GM12878 (cell line): ENCODE results near the gene MAPK8IP3. TPM values are rescaled to one million over a fixed set of nuclear protein-coding genes. Genes with fewer than 3 reads are reported as not detected.

Experiments
- BHLHE40 ChIP-seq, 2 experiments: fragments of 450-650 bp in 1 of 2; IDR thresholded peaks; 2 replicates each; pipeline ENCODE4 v1.6.1; 2011 to 2017; ENCODE audit warnings: low read depth in 2 of 2, borderline replicate concordance in 1 of 2, improper control_type of control experiment in 1 of 2, low read length in 1 of 2, mild to moderate bottlenecking in 1 of 2
- CEBPZ ChIP-seq: fragments of 150-350 bp; IDR thresholded peaks from 2 replicates; pipeline ENCODE4 v1.6.1; 2016; ENCODE audit warnings: low read depth, low read length
- CHD4 ChIP-seq: fragments of 200-600 bp; sonication (generic); IDR thresholded peaks from 2 replicates; pipeline ENCODE4 v1.6.1; 2016; ENCODE audit warnings: mild to moderate bottlenecking
- DPF2 ChIP-seq: fragments of 450-650 bp; IDR thresholded peaks from 2 replicates; pipeline ENCODE4 v1.6.1; 2017; ENCODE audit warnings: mild to moderate bottlenecking
- EZH2 ChIP-seq: IDR thresholded peaks from 2 replicates; pipeline ENCODE4 v1.6.1; 2012; ENCODE audit warnings: low read depth, mild to moderate bottlenecking, control low read depth, inconsistent platforms, low read length, borderline replicate concordance; ENCODE audit not compliant: control insufficient read depth
- GATAD2B ChIP-seq: fragments of 450-650 bp; conservative IDR thresholded peaks from 2 replicates; pipeline ENCODE4 v1.6.1; 2017; ENCODE audit warnings: low read depth, mild to moderate bottlenecking, moderate library complexity
- PAX8 ChIP-seq: fragments of 450-650 bp; IDR thresholded peaks from 2 replicates; pipeline ENCODE4 v1.6.1; 2017; ENCODE audit warnings: mild to moderate bottlenecking, moderate library complexity
- PBX3 ChIP-seq: IDR thresholded peaks from 2 replicates; pipeline ENCODE4 v1.6.1; 2011; ENCODE audit warnings: mild to moderate bottlenecking, low read depth, low read length, moderate library complexity; ENCODE audit not compliant: insufficient replicate concordance
- POU2F2 ChIP-seq: IDR thresholded peaks from 3 replicates; pipeline ENCODE4 v1.6.1; 2011; ENCODE audit warnings: low read depth, mild to moderate bottlenecking, low read length, borderline replicate concordance
- SREBF2 ChIP-seq: IDR thresholded peaks from 2 replicates; pipeline ENCODE4 v1.6.1; 2012; ENCODE audit warnings: mild to moderate bottlenecking, low read length
- ZBTB11 ChIP-seq: fragments of 450-650 bp; formaldehyde crosslinking; IDR thresholded peaks from 2 replicates; pipeline ENCODE4 v1.5.0; 2022; ENCODE audit warnings: mild to moderate bottlenecking, missing genetic modification characterization
- polyA plus RNA-seq, 11 experiments: library from polyadenylated mRNA; depleted of rRNA in 4 of 11; unstranded in 6 of 11; stranded (reverse) in 5 of 11; fragments of >200 nt; fragmentation: Nextera tagmentation in 4 of 11; fragmentation: Illumina TruSeq in 1 of 11; extraction: Ambion mirVana in 4 of 11; extraction: Trizol in 1 of 11; gene quantifications; 1 replicate in 1 of 11; 2 replicates in 10 of 11; pipeline versions ENCODE4 v1.2.1 to v1.2.3, GENCODE V29; 2011 to 2016; ENCODE audit warnings: inconsistent platforms in 2 of 11, missing spikeins in 2 of 11, low read depth in 1 of 11
- total RNA-seq, 4 experiments: library from RNA; depleted of rRNA in 3 of 4; stranded (reverse); fragments of >200 nt in 3 of 4; fragmentation: Illumina TruSeq in 1 of 4; extraction: Trizol in 1 of 4; gene quantifications; 2 replicates each; pipeline versions ENCODE4 v1.2.1 to v1.2.3, GENCODE V29; 2013 to 2021
- TF ChIP-seq, protein P1 (sequence below): fragments of 450-650 bp; IDR thresholded peaks from 2 replicates; pipeline ENCODE4 v1.6.1; 2017; ENCODE audit warnings: antibody characterized with exemption, mild to moderate bottlenecking, moderate library complexity
- TF ChIP-seq, protein P2 (sequence below): IDR thresholded peaks from 2 replicates; pipeline ENCODE4 v1.6.1; 2012; ENCODE audit warnings: low read depth, low read length, improper control_type of control experiment
- TF ChIP-seq, protein P3 (sequence below): fragments of 450-650 bp; IDR thresholded peaks from 2 replicates; pipeline ENCODE4 v1.6.1; 2017; ENCODE audit warnings: mild to moderate bottlenecking, low read depth, inconsistent platforms; ENCODE audit not compliant: poor library complexity, severe bottlenecking

Gene MAPK8IP3
- total and polyA plus RNA-seq, 10 of the 15 experiments (the other 5 are each of a cell fraction or from before 2014, with no cell fraction given), result 0.06 to 67.9 (median 18.2) TPM

- no peak for TF ChIP-seq EZH2
- TF ChIP-seq, protein P1, sequence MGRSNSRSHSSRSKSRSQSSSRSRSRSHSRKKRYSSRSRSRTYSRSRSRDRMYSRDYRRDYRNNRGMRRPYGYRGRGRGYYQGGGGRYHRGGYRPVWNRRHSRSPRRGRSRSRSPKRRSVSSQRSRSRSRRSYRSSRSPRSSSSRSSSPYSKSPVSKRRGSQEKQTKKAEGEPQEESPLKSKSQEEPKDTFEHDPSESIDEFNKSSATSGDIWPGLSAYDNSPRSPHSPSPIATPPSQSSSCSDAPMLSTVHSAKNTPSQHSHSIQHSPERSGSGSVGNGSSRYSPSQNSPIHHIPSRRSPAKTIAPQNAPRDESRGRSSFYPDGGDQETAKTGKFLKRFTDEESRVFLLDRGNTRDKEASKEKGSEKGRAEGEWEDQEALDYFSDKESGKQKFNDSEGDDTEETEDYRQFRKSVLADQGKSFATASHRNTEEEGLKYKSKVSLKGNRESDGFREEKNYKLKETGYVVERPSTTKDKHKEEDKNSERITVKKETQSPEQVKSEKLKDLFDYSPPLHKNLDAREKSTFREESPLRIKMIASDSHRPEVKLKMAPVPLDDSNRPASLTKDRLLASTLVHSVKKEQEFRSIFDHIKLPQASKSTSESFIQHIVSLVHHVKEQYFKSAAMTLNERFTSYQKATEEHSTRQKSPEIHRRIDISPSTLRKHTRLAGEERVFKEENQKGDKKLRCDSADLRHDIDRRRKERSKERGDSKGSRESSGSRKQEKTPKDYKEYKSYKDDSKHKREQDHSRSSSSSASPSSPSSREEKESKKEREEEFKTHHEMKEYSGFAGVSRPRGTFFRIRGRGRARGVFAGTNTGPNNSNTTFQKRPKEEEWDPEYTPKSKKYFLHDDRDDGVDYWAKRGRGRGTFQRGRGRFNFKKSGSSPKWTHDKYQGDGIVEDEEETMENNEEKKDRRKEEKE, result no peak
- no peak for TF ChIP-seq PAX8
- TF ChIP-seq GATAD2B, result peak; percentile 88
- no peak for TF ChIP-seq ZBTB11 (CRISPR knock-in tag)
- TF ChIP-seq, protein P2, sequence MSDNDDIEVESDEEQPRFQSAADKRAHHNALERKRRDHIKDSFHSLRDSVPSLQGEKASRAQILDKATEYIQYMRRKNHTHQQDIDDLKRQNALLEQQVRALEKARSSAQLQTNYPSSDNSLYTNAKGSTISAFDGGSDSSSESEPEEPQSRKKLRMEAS, result peak; percentile 72
- TF ChIP-seq SREBF2, result 0 out of 2 replicates have a peak, but pooled peaks have one; percentile 24
- TF ChIP-seq BHLHE40 (IDR thresholded peaks at IDR 0.05; ENCODE audit: borderline replicate concordance in 1 of 2, low read depth in 2 of 2, low read length in 1 of 2), result peak; percentile 23 to 81; a peak in 2 of 4 replicates
- TF ChIP-seq CEBPZ, result peak; percentile 94
- peak; percentile 96 for TF ChIP-seq PBX3
- no peak for TF ChIP-seq CHD4
- TF ChIP-seq DPF2, result peak; percentile 100
- TF ChIP-seq, protein P3, sequence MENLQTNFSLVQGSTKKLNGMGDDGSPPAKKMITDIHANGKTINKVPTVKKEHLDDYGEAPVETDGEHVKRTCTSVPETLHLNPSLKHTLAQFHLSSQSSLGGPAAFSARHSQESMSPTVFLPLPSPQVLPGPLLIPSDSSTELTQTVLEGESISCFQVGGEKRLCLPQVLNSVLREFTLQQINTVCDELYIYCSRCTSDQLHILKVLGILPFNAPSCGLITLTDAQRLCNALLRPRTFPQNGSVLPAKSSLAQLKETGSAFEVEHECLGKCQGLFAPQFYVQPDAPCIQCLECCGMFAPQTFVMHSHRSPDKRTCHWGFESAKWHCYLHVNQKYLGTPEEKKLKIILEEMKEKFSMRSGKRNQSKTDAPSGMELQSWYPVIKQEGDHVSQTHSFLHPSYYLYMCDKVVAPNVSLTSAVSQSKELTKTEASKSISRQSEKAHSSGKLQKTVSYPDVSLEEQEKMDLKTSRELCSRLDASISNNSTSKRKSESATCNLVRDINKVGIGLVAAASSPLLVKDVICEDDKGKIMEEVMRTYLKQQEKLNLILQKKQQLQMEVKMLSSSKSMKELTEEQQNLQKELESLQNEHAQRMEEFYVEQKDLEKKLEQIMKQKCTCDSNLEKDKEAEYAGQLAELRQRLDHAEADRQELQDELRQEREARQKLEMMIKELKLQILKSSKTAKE, result peak; percentile 65
- peak; percentile 44; the same call in 1 of the 3 replicates for TF ChIP-seq POU2F2
These were observed 76.6 kb downstream of the MAPK8IP3 start, which contains the start of the genes NUBP2 and SPSB3 (continued) for GRCh38 chr16:1782408-1783264.
